Measurements from ENCODE around the gene BCAS1.

DNA sequence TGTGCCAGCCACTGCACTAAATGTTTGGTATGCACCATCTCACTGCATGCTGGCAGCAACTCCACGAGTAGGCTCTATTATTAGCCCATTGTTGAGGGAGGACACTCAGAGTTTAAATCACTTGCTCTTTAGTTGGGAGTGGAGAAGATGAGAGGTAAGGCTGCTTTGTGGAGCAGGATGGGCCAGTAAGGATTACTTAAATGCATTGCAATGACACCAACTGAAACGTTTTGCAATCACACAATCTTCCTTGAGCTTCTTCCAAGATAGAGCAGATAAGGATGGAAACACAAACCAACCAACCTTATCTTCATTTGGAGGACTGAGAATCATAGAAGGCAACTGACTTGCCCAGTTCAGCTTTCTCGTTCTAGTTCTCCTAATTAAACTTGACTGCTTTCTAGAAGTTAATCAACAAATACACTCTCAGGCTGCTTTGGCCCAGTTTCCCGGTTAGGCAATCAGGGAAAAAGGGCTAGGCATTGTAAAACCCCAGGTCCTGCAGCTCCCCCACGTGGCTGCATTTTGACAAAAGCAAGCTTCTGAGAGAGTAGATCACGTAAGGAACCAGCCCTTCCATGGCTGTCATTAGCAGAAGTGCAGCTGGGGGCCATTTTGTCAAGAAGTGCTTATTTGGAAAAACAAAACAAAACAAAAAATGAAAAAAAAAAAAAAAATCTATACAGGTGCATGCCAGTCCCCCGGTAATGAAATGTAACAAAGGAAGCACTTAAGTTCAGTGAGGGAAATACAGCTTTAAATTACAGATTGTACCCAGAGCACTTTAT lies 130.6 kb downstream of the BCAS1 start:
- TF ChIP-seq POLR2A (IDR thresholded peaks at IDR 0.05; ENCODE audit: low read length) = no peak
- TF ChIP-seq GATA1 (IDR thresholded peaks at IDR 0.05; ENCODE audit: low read depth, low read length) = no peak

Measured in erythroblast (primary cell).